Stimulated activated CD4-positive, alpha-beta T cell treated with anti-CD3 and anti-CD28 coated beads, Interleukin-15, amount 100 ng/mL, for 48 hours (primary cell): Measurements from ENCODE around the gene CACNA2D2.

Source experiments
- DNase-seq, 2 donors: peaks; one replicate each; pipeline ENCODE4 v3.0.0-alpha.2; 2020; ENCODE audit warnings: low read depth in 2 of 2

CACNA2D2 gene

GRCh38 chr3:50502225-50502583 is 1.2 kb downstream of the CACNA2D2 start:
- no peak for DNase-seq

DNA sequence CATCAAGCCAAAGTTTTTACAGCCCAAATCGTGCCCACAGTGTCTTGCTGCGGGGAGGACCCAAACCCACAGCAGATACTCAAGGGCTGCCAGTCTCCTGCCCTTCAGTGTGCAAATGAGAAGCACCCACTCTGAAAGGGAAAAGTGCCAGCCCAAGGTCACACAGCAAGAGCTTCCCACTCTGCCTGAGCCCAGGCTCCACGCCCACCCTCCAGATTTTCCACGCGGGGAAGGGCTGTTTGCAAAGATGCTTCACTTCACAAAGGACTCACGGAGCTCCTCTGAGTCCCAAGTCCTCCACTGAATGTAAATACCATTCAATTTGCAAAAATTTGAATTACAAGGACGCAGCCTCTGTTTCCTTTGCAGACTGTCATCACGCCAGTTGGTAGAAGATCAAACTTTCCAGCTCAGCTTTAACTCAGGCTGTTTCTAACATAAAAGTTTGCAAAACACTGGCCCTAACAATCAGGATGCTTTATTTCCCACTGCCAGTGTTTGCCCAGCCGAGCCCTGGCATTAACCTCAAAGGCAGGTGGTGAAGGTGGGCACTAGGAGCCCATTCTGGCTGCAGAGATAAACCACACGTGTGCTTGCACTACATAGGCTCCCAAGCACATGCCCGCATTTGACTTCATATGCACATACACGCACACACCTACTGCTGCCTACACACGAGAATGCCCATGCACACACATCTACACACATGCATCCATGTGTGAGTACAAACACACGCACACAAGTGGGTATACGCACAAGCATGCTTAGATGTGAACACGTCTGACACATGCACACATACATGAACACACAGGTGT is 7.6 kb downstream of the CACNA2D2 start:
- no peak for DNase-seq

GRCh38 chr3:50494126-50494525 is 9.3 kb downstream of the CACNA2D2 start:
- DNase-seq = no peak

- DNase-seq = no peak
These were observed 9.8 kb downstream of the CACNA2D2 start for GRCh38 chr3:50493623-50494022.

GRCh38 chr3:50493086-50493485 is 10.3 kb downstream of the CACNA2D2 start:
- DNase-seq = no peak

DNA sequence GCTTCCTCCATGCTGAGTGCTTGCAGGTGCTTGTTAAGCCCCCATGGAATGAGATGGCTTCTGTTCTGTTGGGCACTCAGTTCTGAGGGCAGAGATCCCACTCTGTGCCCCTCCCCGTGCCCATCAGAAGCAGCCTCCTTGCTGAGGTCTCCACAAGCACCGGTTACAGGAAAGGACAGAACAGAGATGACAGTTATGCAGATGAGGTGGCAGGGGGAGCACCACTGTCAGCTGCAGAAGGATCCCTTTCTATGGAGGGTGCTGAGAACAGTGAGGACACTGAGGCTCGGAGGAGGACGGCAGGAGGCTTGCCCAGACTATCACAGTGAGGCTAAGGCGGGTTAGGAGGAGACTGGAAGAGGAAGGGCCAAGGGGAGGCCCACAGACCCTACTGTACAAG is 12.4 kb downstream of the CACNA2D2 start:
- DNase-seq = no peak

DNA sequence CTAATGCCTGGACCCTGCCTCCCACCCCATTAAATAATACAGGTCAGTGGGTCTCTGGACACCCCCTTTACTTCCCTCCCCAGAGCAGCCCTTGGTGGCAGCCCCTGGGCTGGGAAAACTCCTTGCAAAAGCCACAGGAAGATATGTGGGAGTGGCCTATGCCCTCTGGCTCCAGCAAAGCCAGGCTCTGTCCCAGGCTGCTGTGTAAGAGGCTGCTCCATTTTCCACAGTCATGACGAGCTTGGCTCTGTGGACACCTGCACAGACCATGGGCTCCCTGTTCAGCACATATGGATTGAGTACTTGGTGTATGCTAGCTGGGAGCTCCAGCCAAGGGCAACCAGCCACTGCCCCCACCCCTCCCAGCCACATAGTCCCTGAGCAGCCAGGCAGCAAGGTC is 13.0 kb downstream of the CACNA2D2 start:
- DNase-seq = no peak

- DNase-seq = no peak
These were observed 16.3 kb downstream of the CACNA2D2 start for GRCh38 chr3:50487181-50487580.

GRCh38 chr3:50486219-50486888 is 17.1 kb downstream of the CACNA2D2 start:
- no peak for DNase-seq

DNA sequence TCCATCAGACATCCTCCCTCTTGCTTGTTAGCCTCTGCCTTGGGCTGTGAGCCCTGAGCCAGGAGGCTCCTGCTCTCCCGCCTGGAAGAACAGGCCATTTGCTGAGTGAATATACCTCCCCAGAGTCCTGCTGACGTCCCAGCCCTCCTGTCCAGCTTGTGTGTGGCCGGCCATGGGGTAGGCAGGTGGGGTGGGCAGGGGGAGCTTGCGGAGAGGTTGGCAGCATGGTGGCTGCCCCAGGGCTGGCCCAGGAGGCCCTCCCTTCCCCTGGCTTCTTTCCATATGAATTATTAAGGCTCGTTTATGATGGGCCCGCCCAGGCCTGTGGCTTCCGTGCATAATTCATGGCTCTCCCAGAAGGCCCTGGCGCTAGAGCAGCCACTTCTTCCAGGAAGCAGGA is 18.7 kb downstream of the CACNA2D2 start:
- DNase-seq = no peak

GRCh38 chr3:50483374-50483773 is 20.1 kb downstream of the CACNA2D2 start:
- no peak for DNase-seq

DNA sequence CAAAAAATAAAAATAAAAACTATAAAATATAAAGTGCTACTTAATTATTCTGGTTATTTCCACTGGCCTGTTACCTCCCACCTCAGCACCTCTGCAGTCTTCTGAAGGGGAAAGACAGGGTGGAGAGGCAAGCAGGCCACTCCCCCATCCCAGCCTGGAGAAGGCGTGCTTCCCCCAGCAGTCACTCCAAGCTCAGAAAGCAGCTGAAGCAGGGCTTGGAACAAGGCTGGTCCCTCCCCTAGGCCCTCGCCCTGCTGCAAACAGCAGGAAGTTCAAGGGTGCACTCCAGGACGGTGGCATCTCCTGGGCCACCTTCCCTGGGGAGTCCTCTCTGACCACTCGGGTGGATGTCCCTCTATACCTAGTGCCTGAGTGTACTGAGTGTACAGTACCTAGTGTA is 21.4 kb downstream of the CACNA2D2 start:
- no peak for DNase-seq

DNA sequence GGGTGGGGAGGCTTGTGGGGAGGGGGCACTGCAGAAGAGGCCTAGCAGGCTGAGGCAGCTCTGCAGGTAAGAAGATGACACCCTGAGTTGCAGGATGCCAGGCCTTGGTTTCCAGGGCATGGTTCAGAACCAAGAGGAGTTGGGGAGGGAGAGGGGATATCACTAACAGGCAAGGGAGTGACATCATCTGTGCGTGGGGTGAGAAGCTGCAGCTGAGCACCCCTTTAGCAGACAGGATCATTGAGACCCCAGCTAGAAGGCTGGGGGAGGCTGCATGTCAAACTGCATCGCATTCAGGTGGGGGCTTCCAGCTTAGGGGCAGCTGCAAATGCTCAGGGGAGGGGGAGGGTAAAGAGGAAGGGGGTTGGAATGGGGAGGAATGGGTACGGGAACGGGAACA is 23.0 kb downstream of the CACNA2D2 start:
- no peak for DNase-seq

GRCh38 chr3:50479523-50479922 is 23.9 kb downstream of the CACNA2D2 start:
- DNase-seq = no peak

DNA sequence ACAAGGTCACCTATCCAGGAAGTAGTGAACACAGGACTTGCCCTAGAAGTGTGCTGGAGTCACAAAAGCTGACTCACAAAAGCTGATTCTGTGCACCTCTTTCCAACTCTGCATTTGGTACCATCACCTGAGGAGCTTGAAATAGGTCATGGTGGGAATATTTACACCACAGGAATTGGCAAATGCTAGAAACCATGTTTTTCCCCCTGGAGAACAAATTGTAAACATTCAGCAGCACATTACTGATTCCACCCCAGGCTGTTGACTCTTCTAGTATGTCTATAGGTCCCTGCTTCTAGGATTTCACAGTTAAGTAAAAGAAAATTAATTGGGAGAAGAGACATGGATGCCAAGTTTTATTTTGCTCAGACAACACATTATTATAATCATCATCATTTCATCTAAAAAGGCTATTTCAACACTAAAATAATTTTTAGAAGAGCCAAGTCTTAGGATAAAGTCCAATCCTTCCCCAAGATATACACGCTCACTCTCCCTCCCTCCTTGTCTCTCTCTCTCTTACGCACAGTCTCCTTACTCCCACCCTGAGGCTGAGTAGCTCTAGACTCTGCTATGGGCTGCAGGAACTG is 24.7 kb downstream of the CACNA2D2 start:
- DNase-seq = no peak

DNA sequence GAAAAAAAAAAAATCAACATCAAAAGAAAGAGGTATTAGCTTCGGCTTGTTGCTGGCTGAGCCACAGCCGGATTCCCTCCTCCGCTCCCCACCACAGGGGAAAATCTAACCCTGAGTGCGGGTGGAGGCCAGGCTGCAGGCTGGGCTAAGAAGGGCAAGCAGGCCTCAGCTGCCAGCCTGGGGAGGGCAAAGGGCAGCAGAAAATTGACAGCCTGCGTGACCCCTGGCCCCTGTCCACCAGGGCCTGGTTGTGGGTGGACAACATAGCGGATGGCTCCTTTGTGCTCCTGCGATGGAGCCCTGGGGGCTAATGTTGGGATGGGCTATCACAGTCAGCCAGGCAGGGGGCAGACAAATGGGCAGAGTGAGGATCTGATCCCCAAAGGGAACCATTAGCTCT is 25.4 kb downstream of the CACNA2D2 start:
- DNase-seq = no peak

DNA sequence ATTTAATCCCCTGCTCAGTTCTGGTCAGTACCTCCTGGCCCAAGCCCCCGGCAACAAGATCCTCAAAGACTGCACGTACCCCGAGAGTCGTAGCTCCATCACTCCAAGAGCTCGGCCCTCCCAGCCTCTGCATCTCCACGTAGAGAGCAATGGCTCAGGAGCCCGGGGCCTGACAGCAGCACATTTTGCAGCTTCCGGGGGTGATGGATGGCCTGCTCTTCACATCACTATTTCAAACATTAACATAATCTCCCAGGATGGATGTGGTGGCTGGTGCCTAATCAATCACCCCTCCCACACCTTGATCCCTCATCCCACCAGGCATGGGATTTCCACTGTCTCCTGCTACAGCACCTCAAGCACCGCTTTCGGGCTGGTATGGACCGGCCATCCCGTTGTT is 28.1 kb downstream of the CACNA2D2 start:
- DNase-seq = no peak

GRCh38 chr3:50474717-50475116 is 28.7 kb downstream of the CACNA2D2 start:
- DNase-seq = no peak

DNA sequence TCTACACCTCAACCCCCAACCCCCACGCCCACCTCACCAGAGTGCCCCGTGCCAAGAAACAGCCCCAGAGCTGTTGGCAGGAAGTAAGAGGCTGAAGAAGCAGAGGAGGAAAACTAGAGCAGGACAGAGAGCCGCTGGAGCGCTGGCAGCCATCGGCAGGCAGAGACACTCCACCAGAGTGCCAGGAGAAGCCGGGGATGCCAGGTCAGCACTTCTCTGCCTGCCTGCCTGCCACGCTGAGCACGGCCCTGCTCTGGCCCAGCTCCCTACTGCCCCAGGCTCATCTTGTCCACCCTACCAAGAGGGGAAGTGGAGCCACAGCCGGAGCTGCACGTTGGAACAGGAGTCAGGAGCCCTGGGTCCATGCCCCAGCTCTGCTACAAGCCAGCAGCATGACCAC is 29.7 kb downstream of the CACNA2D2 start:
- DNase-seq = no peak

DNA sequence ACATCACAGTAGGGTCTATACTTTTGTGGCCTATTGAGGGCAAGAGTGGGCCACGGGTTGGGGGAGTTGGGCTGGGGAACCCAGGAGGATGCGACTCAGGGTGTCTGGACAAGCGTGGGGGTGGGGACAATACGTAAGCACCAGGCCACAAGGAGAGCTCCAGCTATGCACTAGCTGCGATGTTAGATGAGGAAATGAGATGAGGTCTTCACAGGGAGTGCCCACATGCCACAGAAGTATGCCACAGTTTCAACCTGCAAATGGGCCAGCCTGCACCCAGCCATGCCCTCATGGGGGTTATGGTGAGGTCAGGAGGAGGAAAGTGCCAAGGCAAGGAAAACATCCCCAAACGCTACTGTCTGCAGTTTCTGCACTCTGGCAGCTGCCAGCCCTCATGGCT is 30.5 kb downstream of the CACNA2D2 start:
- no peak for DNase-seq

DNA sequence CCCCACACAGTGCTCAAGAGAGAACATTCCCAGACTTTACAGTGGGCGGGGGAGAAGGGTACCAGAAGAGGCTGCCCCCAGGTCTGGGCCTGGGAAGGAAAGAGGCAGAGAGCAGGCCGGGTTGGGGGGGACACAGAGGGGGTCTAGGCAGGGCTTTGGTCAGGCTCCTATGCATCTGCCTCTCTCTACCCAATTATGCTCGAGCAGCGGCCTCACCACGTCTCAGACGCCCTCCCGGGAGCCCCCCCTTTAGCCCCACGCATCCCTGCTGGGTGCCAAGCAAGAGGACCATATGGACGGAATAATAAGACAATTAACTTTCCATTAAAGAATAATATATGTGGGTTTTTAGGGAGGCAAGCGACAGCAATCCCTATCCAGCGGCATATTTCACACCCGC is 32.8 kb downstream of the CACNA2D2 start:
- no peak for DNase-seq

DNA sequence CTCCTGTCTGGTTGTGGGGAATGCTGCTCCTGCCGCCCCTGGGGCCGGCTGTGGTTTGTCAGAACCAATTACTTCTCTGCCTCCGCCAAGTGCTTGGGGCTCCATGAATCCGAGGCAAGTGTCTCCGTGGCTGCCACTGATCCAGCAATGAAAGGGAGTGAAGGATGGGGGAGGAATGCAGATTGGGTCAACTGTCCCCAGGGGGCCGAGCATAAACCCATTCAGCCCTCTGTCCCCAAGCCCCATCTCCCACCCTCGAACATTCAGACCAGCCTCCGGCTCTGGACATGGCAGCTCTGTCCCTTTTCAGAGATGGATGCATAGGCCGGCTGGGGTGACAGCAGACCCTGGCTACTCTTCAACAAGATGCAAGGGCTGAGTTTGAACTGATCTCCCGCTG is 35.5 kb downstream of the CACNA2D2 start:
- no peak for DNase-seq

DNA sequence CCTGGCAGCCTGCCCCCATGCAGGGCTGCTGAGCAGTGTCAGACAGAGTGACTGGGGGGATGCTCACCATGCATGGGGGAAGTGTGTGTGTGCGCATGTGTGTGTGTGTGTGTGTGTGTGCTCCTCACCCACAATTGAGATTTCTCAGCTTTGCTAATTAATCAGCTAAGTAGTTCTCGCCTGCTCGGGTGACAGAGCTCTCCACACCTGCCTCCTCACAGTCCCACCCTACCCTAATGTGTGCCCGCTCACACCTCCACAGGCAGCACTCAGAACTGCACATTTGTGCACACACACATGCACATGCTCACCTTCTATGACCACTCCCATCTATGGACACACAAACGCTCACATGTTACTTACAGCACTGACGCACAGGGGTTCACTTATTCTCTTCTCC is 37.3 kb downstream of the CACNA2D2 start:
- no peak for DNase-seq
